ENCODE data around the gene HSBP1L1. TPM values are rescaled to one million over a fixed set of nuclear protein-coding genes. Genes with fewer than 3 reads are reported as not detected.

The HSBP1L1 gene
- total and polyA plus RNA-seq, 2 of the 8 experiments (the other 6 are each of a cell fraction or from before 2014, with no cell fraction given): 1.0 to 1.3 TPM

GRCh38 chr18:79916128-79916494 is 48.3 kb upstream of the HSBP1L1 start:
- no peak overlapping the region for H4K8ac ChIP-seq (ENCODE audit: extremely low read depth, insufficient read depth, low read length)
- POLR2A ChIA-PET (ENCODE audit: partially characterized antibody): interaction anchor here (1.3 kb wide), 1 partner anchor 60 kb away, joined by 3 read pairs; no protein-coding TSS in a partner anchor
- no peak overlapping the region for H3K56ac ChIP-seq (replicated peaks; ENCODE audit: insufficient read length, low read depth, low read length)
- CTCF ChIA-PET (ENCODE audit: partially characterized antibody): interaction anchor here (0.8 kb wide), 1 partner anchor 209 kb away, joined by 3 read pairs; no protein-coding TSS in a partner anchor
- no peaks in the 10 kb centered on the region for H3K27me3 ChIP-seq (replicated peaks in 1 of 4; ENCODE audit: control insufficient read depth in 3 of 4, extremely low read depth in 1 of 4, insufficient read depth in 3 of 4, low read length in 3 of 4)
- no peak overlapping the region for H4K91ac ChIP-seq (replicated peaks; ENCODE audit: insufficient read length, low read length)
- no peak for DNase-seq (ENCODE audit: low read depth in 1 of 2, low spot score in 2 of 2)
- H3K23ac ChIP-seq (ENCODE audit: insufficient read length): no peak overlapping the region
- no peak overlapping the region for H2BK12ac ChIP-seq (ENCODE audit: low read depth, low read length)
- H3K4me1 ChIP-seq (replicated peaks in 1 of 4; ENCODE audit: control insufficient read depth in 3 of 4, insufficient read depth in 4 of 4, low read length in 3 of 4): peaks cover 0 to 8% (median 3%) of the 10 kb centered on the region in 4 experiments; a peak in 5 of 7 replicates
- H3K18ac ChIP-seq (ENCODE audit: extremely low read depth, low read length): no peak overlapping the region
- no peak overlapping the region for H3K9ac ChIP-seq (replicated peaks in 1 of 4; ENCODE audit: extremely low read depth in 1 of 4, low read depth in 3 of 4, low read length in 3 of 4)
- H4K20me1 ChIP-seq (replicated peaks in 1 of 2; ENCODE audit: control insufficient read depth in 1 of 2, insufficient read depth in 2 of 2, low read length in 2 of 2): peaks cover 2 to 4% of the 10 kb centered on the region in 2 experiments
- no peak overlapping the region for H2BK15ac ChIP-seq (ENCODE audit: low read length)
- TF ChIP-seq SIRT6 (IDR thresholded peaks at IDR 0.05; ENCODE audit: low read length) (no peak), SUZ12 (IDR thresholded peaks at IDR 0.05; ENCODE audit: low read length) (no peak), PHF8 (conservative IDR thresholded peaks at IDR 0.05; ENCODE audit: low read depth, low read length) (no peak), TBP (IDR thresholded peaks at IDR 0.05; ENCODE audit: low read depth, low read length) (no peak), BACH1 (IDR thresholded peaks at IDR 0.05; ENCODE audit: low read length) (no peak), EP300 (IDR thresholded peaks at IDR 0.05; ENCODE audit: borderline replicate concordance in 1 of 2, low read depth in 2 of 2, low read length in 2 of 2) (no peak), CBX8 (IDR thresholded peaks at IDR 0.05; ENCODE audit: borderline replicate concordance, low read depth, low read length) (no peak), CHD2 (IDR thresholded peaks at IDR 0.05; ENCODE audit: low read length) (no peak), ATF2 (IDR thresholded peaks at IDR 0.05; ENCODE audit: low read length) (no peak), POLR2A (IDR thresholded peaks at IDR 0.05; ENCODE audit: control extremely low read depth in 1 of 2, low read depth in 2 of 2, low read length in 2 of 2) (no peak)
- no peak overlapping the region for H3K4ac ChIP-seq (replicated peaks; ENCODE audit: insufficient read length, low read depth, low read length)
- H3K27ac ChIP-seq (ENCODE audit: low read depth, low read length): no peak overlapping the region
- no peak overlapping the region for H3K4me3 ChIP-seq (ENCODE audit: extremely low read depth in 1 of 4, insufficient read depth in 2 of 4, low read depth in 3 of 4, low read length in 4 of 4)
- WGBS, 2 experiments (ENCODE audit: extremely low coverage in 1 of 2, insufficient coverage in 1 of 2, insufficient read length in 1 of 2, insufficient replicate concordance in 2 of 2, low coverage in 1 of 2, low lambda C conversion rate in 2 of 2, missing lambda C conversion rate in 1 of 2): 73% methylated on average over 13 of the region's 26 CpGs; no CpG with 5 or more reads in 1 of the 2 experiments
- no peak overlapping the region for H2BK20ac ChIP-seq (ENCODE audit: low read length)
- H2AK5ac ChIP-seq (ENCODE audit: low read depth, low read length): no peak overlapping the region
- no peak overlapping the region for H2BK5ac ChIP-seq (ENCODE audit: low read depth, low read length)
- H3K23me2 ChIP-seq (ENCODE audit: low read depth, low read length): peaks cover 12% of the 10 kb centered on the region; the same call in 1 of the 2 replicates
- no peaks in the 10 kb centered on the region for H3K79me2 ChIP-seq (ENCODE audit: control insufficient read depth in 1 of 2, insufficient read depth in 2 of 2, low read length in 2 of 2)
- H2BK120ac ChIP-seq (replicated peaks; ENCODE audit: low read depth, low read length): no peak overlapping the region
- no peak overlapping the region for H4K5ac ChIP-seq (ENCODE audit: insufficient read length, low read depth, low read length)
- H2AFZ ChIP-seq (ENCODE audit: low read length): no peak overlapping the region
- H3K4me2 ChIP-seq (ENCODE audit: insufficient read depth in 1 of 2, low read depth in 2 of 2, low read length in 2 of 2): no peak overlapping the region
- no peaks in the 10 kb centered on the region for H3K9me3 ChIP-seq (ENCODE audit: insufficient read depth in 2 of 2, low read depth in 1 of 2, low read length in 1 of 2)
- no peak for FAIRE-seq
- H3K14ac ChIP-seq (ENCODE audit: insufficient read length): no peak overlapping the region
- 0 out of 2 replicates have a peak, but pooled peaks cover 2% of the 10 kb centered on the region for H3K79me1 ChIP-seq (ENCODE audit: low read depth, low read length)
- no peaks in the 10 kb centered on the region for H3K36me3 ChIP-seq (ENCODE audit: control insufficient read depth in 2 of 4, insufficient read depth in 4 of 4, low read length in 3 of 4)
